Endothelial cell of umbilical vein (primary cell): Measurements from ENCODE around the gene SPOCD1.

Experiments used
- CTCF ChIP-seq, 2 donors: IDR thresholded peaks; 1 replicate in 1 of 2; 2 replicates in 1 of 2; pipeline ENCODE4 v1.5.1; 2011; ENCODE audit warnings: low read length in 2 of 2, mild to moderate bottlenecking in 2 of 2, moderate library complexity in 2 of 2, control low read depth in 1 of 2, inconsistent platforms in 1 of 2, low read depth in 1 of 2; ENCODE audit not compliant: insufficient read depth in 1 of 2; ENCODE audit errors: extremely low read depth in 1 of 2
- EZH2 ChIP-seq: IDR thresholded peaks from 2 replicates; pipeline ENCODE4 v1.6.1; 2012; ENCODE audit warnings: borderline replicate concordance, low read depth, mild to moderate bottlenecking, moderate library complexity, low read length, inconsistent platforms; ENCODE audit not compliant: severe bottlenecking
- POLR2A ChIP-seq: IDR thresholded peaks from 2 replicates; pipeline ENCODE4 v1.6.1; 2012; ENCODE audit warnings: low read depth, mild to moderate bottlenecking, control low read depth, low read length

GRCh38 chr1:31791131-31791858 lies 24.5 kb downstream of the SPOCD1 start:
- no peak for TF ChIP-seq POLR2A
- TF ChIP-seq CTCF (IDR thresholded peaks at IDR 0.05; ENCODE audit: extremely low read depth in 1 of 2, insufficient read depth in 1 of 2, low read depth in 1 of 2, low read length in 2 of 2) = no peak
- TF ChIP-seq EZH2 = no peak
